DMS 273 (cell line): ENCODE results near the gene CCT6B.
"Not testable (repeated sequence)": the region's sequence is repeated elsewhere in the genome, so short reads cannot be mapped to it uniquely, and the experiment has no call there.

Source experiments
- DNase-seq: peaks from one replicate; lab custom pipeline; 2025; ENCODE audit not compliant: unreplicated experiment; lab: John Stamatoyannopoulos, UW

The CCT6B gene

GRCh38 chr17:34961093-34961911 lies at the start of gene CCT6B, which contains the start of gene ZNF830:
Gene CCT6B, minus strand, starts transcription at chr17:34961460. Its CDS starts 67 bp downstream, at chr17:34961393.
Gene ZNF830, plus strand, starts transcription at chr17:34961540. Its CDS starts 27 bp downstream, at chr17:34961567.
- DNase-seq: peak; percentile 97

GRCh38 chr17:35010093-35010492 lies 48.8 kb upstream of the CCT6B start:
- DNase-seq: no peak

GRCh38 chr17:35006961-35007360 lies 45.7 kb upstream of the CCT6B start:
- no peak for DNase-seq

GRCh38 chr17:35006345-35006744 lies 45.1 kb upstream of the CCT6B start:
- DNase-seq: no peak

GRCh38 chr17:35003778-35004177 lies 42.5 kb upstream of the CCT6B start:
- no peak for DNase-seq

GRCh38 chr17:35002876-35003551 lies 41.8 kb upstream of the CCT6B start:
- no peak for DNase-seq

- DNase-seq: no peak
These were observed 40.3 kb upstream of the CCT6B start for GRCh38 chr17:35001549-35001948.

- not testable (repeated sequence) for DNase-seq
These were observed 39.7 kb upstream of the CCT6B start for GRCh38 chr17:35000965-35001364.

GRCh38 chr17:34999456-34999855 lies 38.2 kb upstream of the CCT6B start:
- DNase-seq: no peak

- peak; percentile 79 for DNase-seq
These were observed 36.9 kb upstream of the CCT6B start for GRCh38 chr17:34998205-34998604.

GRCh38 chr17:34997355-34997862 lies 36.1 kb upstream of the CCT6B start:
- DNase-seq: peak; percentile 60

GRCh38 chr17:34996422-34997285 lies 35.4 kb upstream of the CCT6B start:
- peak; percentile 45 for DNase-seq

- DNase-seq: no peak
These were observed 31.8 kb upstream of the CCT6B start for GRCh38 chr17:34993031-34993430.

GRCh38 chr17:34991606-34992005 lies 30.3 kb upstream of the CCT6B start:
- DNase-seq: no peak

GRCh38 chr17:34990921-34991365 lies 29.7 kb upstream of the CCT6B start:
- peak; percentile 50 for DNase-seq

GRCh38 chr17:34989473-34989872 lies 28.2 kb upstream of the CCT6B start:
- no peak for DNase-seq

- DNase-seq: no peak
These were observed 27.4 kb upstream of the CCT6B start for GRCh38 chr17:34988644-34989043.

GRCh38 chr17:34987232-34987631 lies 26.0 kb upstream of the CCT6B start:
- no peak for DNase-seq

GRCh38 chr17:34981538-34982241 lies 20.4 kb upstream of the CCT6B start:
- peak; percentile 70 for DNase-seq
